PC-3 (cell line): Measurements from ENCODE around the gene HIPK2. TPM values are rescaled to one million over a fixed set of nuclear protein-coding genes. Genes with fewer than 3 reads are reported as not detected.
A peak's percentile ranks its signal among the peaks of the same experiment; 100 is the strongest.

ENCODE experiments used
- ATAC-seq: fragments of 200-7000 bp; cut with Tn5 transposase; 2 replicates; pipeline ENCODE4 v1.9.1; 2020; ENCODE audit warnings: mild to moderate bottlenecking, moderate library complexity
- BruUV-seq: library from RNA; stranded (reverse); fragments of 400-500 nt; replicated peaks from 2 replicates; lab custom pipeline; 2021; lab: Mats Ljungman, UMichigan
- CTCF ChIA-PET: fragments of 300-600 bp; sonication (Branson Sonifier 250); formaldehyde crosslinking; loops from one replicate; lab custom pipeline; 2022; ENCODE audit warnings: antibody characterized with exemption; lab: Charles Lee
- POLR2A ChIA-PET: fragments of 300-600 bp; sonication (Branson Sonifier 250); formaldehyde crosslinking; loops from one replicate; lab custom pipeline; 2022; ENCODE audit warnings: antibody characterized with exemption; ENCODE audit not compliant: unreplicated experiment; lab: Charles Lee
- DNase-seq: peaks from one replicate; pipeline ENCODE4 v3.0.0-alpha.2; 2015
- H2AFZ ChIP-seq: fragments of 300-600 bp; sonication (generic); 2 replicates; pipeline ENCODE4 v1.6.0; 2016; ENCODE audit warnings: antibody characterized with exemption, low read length
- H3F3A ChIP-seq: fragments of 300-600 bp; sonication (generic); one replicate; pipeline ENCODE4 v1.6.0; 2017; ENCODE audit warnings: antibody characterized with exemption, low read length, control low read depth, mild to moderate bottlenecking; ENCODE audit not compliant: unreplicated experiment
- H3K27ac ChIP-seq: fragments of 300-600 bp; sonication (generic); 2 replicates; pipeline ENCODE4 v1.5.1; 2016; ENCODE audit warnings: mild to moderate bottlenecking, low read length
- H3K27me3 ChIP-seq: fragments of 300-600 bp; sonication (generic); 2 replicates; pipeline ENCODE4 v1.6.1; 2016; ENCODE audit warnings: low read length, mixed read lengths
- H3K36me3 ChIP-seq: fragments of 300-600 bp; sonication (generic); 2 replicates; pipeline ENCODE4 v1.6.1; 2016; ENCODE audit warnings: low read depth, mixed run types, low read length, mixed read lengths
- H3K4me1 ChIP-seq: fragments of 300-600 bp; sonication (generic); 2 replicates; pipeline ENCODE4 v1.5.1; 2016; ENCODE audit warnings: low read length; ENCODE audit not compliant: insufficient read depth
- H3K4me2 ChIP-seq: fragments of 300-600 bp; sonication (generic); 2 replicates; pipeline ENCODE4 v1.6.0; 2016; ENCODE audit warnings: low read length
- H3K4me3 ChIP-seq: fragments of 300-600 bp; sonication (generic); 2 replicates; pipeline ENCODE4 v1.5.1; 2016; ENCODE audit warnings: mild to moderate bottlenecking, low read length, mixed read lengths
- H3K79me2 ChIP-seq: fragments of 300-600 bp; sonication (generic); 2 replicates; pipeline ENCODE4 v1.6.1; 2017; ENCODE audit warnings: low read length, mixed read lengths
- H3K9ac ChIP-seq: fragments of 300-600 bp; sonication (generic); 2 replicates; pipeline ENCODE4 v1.6.0; 2016; ENCODE audit warnings: mild to moderate bottlenecking, low read length
- H3K9me2 ChIP-seq: fragments of 300-600 bp; sonication (generic); replicated peaks from 2 replicates; pipeline ENCODE4 v1.6.1; 2016; ENCODE audit warnings: mixed run types, low read length, mixed read lengths
- H3K9me3 ChIP-seq: fragments of 300-600 bp; sonication (generic); 2 replicates; pipeline ENCODE4 v1.6.1; 2016; ENCODE audit warnings: low read length, mixed read lengths
- H4K20me1 ChIP-seq: fragments of 300-600 bp; sonication (generic); 2 replicates; pipeline ENCODE4 v1.6.1; 2016; ENCODE audit warnings: low read length, mixed read lengths
- EZH2 ChIP-seq: fragments of 300-600 bp; sonication (generic); IDR thresholded peaks from one replicate; pipeline ENCODE4 v1.6.1; 2017; ENCODE audit warnings: antibody characterized with exemption, mild to moderate bottlenecking, low read length; ENCODE audit not compliant: unreplicated experiment
- EZH2phosphoT487 ChIP-seq: fragments of 300-600 bp; sonication (generic); IDR thresholded peaks from 2 replicates; pipeline ENCODE4 v1.6.1; 2018; ENCODE audit warnings: mild to moderate bottlenecking, antibody characterized with exemption, low read length, borderline replicate concordance
- intact Hi-C: fragments of 100-400 bp; cut with micrococcal nuclease; formaldehyde crosslinking; loops from 2 replicates; pipeline ENCODE4 v1.9.0; 2023
- total RNA-seq: library from RNA; depleted of rRNA; stranded (reverse); fragments of >200 nt; gene quantifications from 2 replicates; pipeline ENCODE4 v1.2.3, GENCODE V29; 2014
- TF ChIP-seq, protein P1 (sequence below): fragments of 300-600 bp; sonication (generic); conservative IDR thresholded peaks from 2 replicates; pipeline ENCODE4 v1.5.1; 2017; ENCODE audit warnings: antibody characterized with exemption, low read depth, mild to moderate bottlenecking, low read length

HIPK2 gene
- total RNA-seq, 1 experiment from 2014 or later = 38.1 TPM

DNA sequence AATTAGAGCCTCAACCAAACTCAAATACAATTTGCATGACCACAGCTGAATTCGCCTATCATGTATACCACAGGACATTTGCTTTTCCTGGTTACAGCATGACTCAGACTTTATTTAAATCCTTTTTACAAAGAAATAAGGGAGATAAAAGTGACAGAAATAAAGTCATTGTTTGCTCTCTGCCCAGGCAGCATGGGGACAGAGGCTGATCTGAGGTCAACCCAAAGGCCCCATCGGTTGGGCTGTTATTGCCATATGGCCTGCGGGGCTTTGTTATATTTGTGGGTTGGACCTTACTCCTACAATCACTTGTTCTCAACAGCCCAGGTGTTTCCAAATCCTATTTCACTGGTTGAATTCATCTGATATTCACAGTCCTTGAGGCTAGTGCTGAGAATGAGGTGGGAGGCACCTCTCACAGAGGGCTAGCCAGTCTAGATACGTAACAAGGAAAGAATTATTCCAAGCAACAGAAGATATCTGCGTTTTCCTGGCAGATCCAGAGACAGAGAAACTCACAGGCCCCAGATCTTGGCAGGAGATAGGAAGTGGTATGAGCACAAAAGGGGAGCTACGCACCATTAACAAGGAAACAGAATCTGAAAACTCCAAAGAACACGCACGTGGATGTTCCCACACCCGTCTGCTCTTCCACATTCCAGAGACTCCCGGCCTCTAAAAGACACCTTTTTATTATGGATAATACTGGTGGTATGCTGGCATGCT, 117.3 kb downstream of the HIPK2 start:
- BruUV-seq = no TSS peak
- H3K4me3 ChIP-seq = no peak overlapping the region
- ChIA-PET CTCF (interaction anchor here (0.9 kb wide), 1 partner anchor 14 kb away, joined by 3 read pairs; no protein-coding TSS in a partner anchor), POLR2A (interaction anchor here (0.5 to 0.8 kb wide), 2 partner anchors 14 to 111 kb away, joined by 7 to 12 read pairs; no protein-coding TSS in a partner anchor)
- no peaks in the 10 kb centered on the region for H3F3A ChIP-seq
- DNase-seq (peak; percentile 37), ATAC-seq (peak; percentile 54)
- H3K4me2 ChIP-seq = no peak overlapping the region
- H3K9me3 ChIP-seq = no peaks in the 10 kb centered on the region
- no peaks in the 10 kb centered on the region for H4K20me1 ChIP-seq
- H2AFZ ChIP-seq = no peak overlapping the region
- peaks cover 20% of the 10 kb centered on the region for H3K4me1 ChIP-seq
- peak overlapping the region; percentile 52 for H3K27ac ChIP-seq
- intact Hi-C loops = no loop called here
- H3K9me2 ChIP-seq = no peaks in the 10 kb centered on the region
- TF ChIP-seq, protein P1, sequence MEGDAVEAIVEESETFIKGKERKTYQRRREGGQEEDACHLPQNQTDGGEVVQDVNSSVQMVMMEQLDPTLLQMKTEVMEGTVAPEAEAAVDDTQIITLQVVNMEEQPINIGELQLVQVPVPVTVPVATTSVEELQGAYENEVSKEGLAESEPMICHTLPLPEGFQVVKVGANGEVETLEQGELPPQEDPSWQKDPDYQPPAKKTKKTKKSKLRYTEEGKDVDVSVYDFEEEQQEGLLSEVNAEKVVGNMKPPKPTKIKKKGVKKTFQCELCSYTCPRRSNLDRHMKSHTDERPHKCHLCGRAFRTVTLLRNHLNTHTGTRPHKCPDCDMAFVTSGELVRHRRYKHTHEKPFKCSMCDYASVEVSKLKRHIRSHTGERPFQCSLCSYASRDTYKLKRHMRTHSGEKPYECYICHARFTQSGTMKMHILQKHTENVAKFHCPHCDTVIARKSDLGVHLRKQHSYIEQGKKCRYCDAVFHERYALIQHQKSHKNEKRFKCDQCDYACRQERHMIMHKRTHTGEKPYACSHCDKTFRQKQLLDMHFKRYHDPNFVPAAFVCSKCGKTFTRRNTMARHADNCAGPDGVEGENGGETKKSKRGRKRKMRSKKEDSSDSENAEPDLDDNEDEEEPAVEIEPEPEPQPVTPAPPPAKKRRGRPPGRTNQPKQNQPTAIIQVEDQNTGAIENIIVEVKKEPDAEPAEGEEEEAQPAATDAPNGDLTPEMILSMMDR = no peak
- TF ChIP-seq EZH2phosphoT487 (no peak), EZH2 (no peak)
- no peaks in the 10 kb centered on the region for H3K27me3 ChIP-seq
- H3K9ac ChIP-seq = no peak overlapping the region
- peaks cover 19% of the 10 kb centered on the region; the same call in 1 of the 2 replicates for H3K36me3 ChIP-seq
- peaks cover 93% of the 10 kb centered on the region for H3K79me2 ChIP-seq

DNA sequence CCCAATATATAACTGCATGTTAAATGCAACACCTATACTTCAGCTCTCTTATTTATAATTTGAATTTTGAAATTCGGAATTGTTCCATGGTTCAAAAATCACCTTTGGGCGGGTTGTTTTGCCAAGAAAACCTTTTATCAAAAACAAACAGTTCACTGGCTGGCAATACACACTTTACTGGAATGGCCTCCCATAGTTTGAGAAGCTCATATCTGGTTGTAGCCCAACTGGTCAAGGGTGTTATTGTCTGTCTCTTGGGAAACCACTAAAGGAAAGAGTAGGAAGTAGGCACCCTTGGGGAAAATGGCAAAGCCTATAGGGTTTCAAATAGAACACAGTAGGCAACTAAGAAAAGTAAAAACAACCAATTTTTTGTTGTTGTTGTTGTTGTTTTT, 117.9 kb downstream of the HIPK2 start:
- no peaks in the 10 kb centered on the region for H3K9me3 ChIP-seq
- ChIA-PET POLR2A (interaction anchor here (0.6 kb wide), 1 partner anchor 255 kb away, joined by 4 read pairs; no protein-coding TSS in a partner anchor), CTCF (interaction anchor here (0.9 kb wide), 1 partner anchor 14 kb away, joined by 3 read pairs; no protein-coding TSS in a partner anchor)
- no peak overlapping the region for H3K9ac ChIP-seq
- DNase-seq (no peak), ATAC-seq (no peak)
- H3K4me3 ChIP-seq = no peak overlapping the region
- peaks cover 93% of the 10 kb centered on the region for H3K79me2 ChIP-seq
- no peaks in the 10 kb centered on the region for H4K20me1 ChIP-seq
- H3K36me3 ChIP-seq = peaks cover 19% of the 10 kb centered on the region; the same call in 1 of the 2 replicates
- BruUV-seq = no TSS peak
- peaks cover 20% of the 10 kb centered on the region for H3K4me1 ChIP-seq
- peak overlapping the region; percentile 52 for H3K27ac ChIP-seq
- intact Hi-C loops = no loop called here
- H3F3A ChIP-seq = no peaks in the 10 kb centered on the region
- no peak overlapping the region for H3K4me2 ChIP-seq
- H2AFZ ChIP-seq = no peak overlapping the region
- no peaks in the 10 kb centered on the region for H3K9me2 ChIP-seq
- TF ChIP-seq, protein P1 = no peak
- no peak for TF ChIP-seq EZH2
- TF ChIP-seq EZH2phosphoT487 = no peak
- no peaks in the 10 kb centered on the region for H3K27me3 ChIP-seq
